Fibroblast of pulmonary artery (primary cell): Measurements from ENCODE around the gene TFDP1.

Experiments
- DNase-seq: peaks from one replicate; pipeline ENCODE4 v3.0.0-alpha.2; 2010; ENCODE audit warnings: low read depth
- H3K4me3 ChIP-seq: replicated peaks from 2 replicates; pipeline ENCODE4 v1.5.1; 2011; ENCODE audit warnings: low read depth, mild to moderate bottlenecking, control low read depth, low read length, moderate library complexity
- TF ChIP-seq, protein P1 (sequence below): IDR thresholded peaks from 2 replicates; pipeline ENCODE4 v1.5.1; 2011; ENCODE audit warnings: mild to moderate bottlenecking, control low read depth, low read length, inconsistent platforms; ENCODE audit errors: missing control alignments

The TFDP1 gene

DNA sequence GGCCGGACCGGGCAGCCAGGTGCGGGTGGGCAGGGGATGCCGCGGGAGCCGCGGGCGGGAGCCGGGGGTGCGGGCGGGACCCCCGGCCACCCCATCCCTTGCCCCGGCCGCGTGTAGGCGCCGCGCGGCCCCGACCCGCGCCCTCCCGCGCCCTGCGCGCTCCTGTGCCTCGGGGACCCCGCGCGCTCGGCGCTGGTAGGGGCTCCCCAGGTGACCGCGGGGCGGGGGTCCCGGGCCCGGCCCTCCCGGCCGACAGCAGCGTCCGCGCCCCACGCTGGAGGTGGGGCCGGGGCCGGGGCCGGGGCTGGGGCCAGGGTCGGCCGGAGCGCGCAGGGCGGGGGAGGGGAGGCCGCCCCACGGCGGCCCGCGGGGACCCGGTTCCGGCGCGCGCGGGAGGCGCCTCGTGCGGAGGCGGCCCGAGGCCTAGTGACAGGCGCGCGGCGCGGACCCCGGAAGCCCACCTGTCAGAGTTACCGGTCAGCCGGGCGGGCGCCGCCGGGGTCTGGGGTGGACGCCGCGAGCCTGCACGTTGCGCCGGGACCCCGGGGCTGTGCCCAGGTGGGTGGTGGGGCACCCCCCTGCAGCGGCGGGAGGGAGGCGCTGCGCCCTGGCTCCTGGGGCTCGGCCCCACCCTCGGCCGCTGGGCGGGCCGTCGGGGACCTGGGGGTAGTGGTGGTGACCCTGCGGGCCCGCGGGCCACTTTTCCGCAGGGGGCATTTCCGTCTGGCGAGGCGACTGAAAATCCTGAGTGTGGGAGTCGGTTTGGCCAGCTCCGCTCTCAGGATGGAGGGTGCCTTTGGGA is 518 bp downstream of the TFDP1 start:
- DNase-seq, result no peak
- TF ChIP-seq, protein P1, sequence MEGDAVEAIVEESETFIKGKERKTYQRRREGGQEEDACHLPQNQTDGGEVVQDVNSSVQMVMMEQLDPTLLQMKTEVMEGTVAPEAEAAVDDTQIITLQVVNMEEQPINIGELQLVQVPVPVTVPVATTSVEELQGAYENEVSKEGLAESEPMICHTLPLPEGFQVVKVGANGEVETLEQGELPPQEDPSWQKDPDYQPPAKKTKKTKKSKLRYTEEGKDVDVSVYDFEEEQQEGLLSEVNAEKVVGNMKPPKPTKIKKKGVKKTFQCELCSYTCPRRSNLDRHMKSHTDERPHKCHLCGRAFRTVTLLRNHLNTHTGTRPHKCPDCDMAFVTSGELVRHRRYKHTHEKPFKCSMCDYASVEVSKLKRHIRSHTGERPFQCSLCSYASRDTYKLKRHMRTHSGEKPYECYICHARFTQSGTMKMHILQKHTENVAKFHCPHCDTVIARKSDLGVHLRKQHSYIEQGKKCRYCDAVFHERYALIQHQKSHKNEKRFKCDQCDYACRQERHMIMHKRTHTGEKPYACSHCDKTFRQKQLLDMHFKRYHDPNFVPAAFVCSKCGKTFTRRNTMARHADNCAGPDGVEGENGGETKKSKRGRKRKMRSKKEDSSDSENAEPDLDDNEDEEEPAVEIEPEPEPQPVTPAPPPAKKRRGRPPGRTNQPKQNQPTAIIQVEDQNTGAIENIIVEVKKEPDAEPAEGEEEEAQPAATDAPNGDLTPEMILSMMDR, result no peak
- peak overlapping the region; percentile 60 for H3K4me3 ChIP-seq

DNA sequence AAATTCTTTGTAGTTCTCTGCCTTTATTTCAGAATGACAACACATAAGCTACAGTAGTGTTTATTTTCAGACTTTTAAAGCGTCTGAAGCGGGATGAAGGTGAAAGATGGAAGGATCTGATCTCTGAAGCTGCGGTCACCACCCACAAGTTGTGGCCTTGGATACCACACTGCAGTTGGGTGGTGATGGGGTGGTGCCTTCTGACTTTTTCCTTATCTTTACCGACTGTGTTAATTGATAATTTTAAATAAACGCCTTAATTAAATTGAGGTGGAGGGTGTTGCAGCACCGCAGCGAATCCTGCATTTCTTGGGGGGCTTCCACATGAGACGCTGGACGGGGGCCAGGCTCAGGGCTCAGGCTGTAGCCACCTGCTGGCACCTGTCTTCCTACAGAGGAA is 1.3 kb downstream of the TFDP1 start:
- TF ChIP-seq, protein P1, result no peak
- no peak for DNase-seq
- H3K4me3 ChIP-seq, result peak overlapping the region; percentile 60

DNA sequence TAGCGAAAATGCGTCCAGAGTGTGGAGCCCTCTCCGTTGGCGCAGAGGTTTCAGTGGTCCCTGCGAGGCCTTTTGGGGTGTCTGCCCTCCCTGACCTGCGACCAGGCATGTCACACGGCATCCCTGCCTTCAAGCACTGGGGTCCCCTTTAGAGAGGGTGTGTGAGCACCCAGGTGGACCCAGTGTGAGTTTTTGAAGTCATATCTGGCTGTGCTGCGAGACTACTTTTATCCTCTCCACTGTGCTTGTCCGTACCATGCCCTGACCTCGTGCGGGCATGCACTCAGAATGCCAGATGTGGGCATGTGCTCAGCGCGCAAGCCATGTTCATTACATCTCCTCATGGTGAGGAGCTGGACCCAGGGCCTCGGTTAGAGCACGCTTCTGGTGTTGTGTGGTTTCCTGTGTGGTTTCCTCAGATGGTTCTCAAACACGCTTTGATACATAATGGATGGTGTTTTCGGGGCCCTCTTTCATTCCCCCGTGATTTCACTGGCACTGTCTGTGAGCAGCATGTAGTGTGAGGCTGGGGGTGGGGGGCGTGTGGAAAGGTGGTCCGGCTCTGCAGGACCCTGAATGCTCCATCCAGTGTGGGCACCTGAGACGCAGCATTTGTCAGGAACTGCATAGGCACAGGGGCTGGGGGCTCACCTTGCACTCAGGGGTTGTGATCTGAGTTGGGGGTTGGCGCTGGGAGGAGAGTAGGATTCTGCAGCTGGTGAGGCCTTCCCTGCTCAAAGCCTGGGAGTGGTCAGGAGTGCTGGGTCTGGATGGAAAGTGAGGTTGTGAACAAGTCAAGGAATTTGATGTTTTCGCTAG is 2.3 kb downstream of the TFDP1 start:
- DNase-seq, result no peak
- H3K4me3 ChIP-seq, result no peak overlapping the region
- TF ChIP-seq, protein P1, result no peak

DNA sequence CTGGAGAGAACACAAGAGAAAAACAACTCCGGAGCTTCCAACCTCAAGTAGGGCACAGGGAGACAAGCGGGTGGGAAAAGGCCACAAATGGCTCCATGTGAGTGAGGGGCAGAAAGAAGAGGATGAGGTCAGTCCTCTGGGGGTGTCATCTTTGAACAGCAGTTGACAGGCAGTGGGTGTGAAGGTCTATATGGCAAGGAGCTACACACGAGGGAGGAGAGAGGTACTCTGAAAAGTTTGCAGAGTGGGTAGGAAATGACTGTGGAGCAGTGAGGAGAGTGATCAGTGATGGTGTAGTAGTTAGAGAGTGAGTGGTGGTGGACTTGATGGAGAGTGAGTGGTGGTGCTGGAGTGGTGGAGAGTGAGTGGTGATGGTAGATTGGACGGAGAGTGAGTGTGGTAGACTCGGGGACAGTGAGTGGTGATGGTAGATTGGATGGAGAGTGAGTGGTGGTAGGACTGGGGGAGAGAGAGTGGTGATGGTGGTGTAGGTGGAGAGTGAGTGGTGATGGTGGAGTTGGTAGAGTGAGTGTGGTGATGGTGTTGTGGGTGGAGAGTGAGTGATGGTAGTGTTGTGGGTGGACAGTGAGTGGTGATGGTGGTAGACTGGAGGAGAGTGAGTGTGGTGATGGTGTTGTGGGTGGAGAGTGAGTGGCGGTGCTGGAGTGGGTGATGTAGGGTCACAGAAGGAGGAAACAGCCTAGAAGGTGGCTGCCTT is 4.0 kb downstream of the TFDP1 start:
- no peak for DNase-seq
- TF ChIP-seq, protein P1, result no peak

DNA sequence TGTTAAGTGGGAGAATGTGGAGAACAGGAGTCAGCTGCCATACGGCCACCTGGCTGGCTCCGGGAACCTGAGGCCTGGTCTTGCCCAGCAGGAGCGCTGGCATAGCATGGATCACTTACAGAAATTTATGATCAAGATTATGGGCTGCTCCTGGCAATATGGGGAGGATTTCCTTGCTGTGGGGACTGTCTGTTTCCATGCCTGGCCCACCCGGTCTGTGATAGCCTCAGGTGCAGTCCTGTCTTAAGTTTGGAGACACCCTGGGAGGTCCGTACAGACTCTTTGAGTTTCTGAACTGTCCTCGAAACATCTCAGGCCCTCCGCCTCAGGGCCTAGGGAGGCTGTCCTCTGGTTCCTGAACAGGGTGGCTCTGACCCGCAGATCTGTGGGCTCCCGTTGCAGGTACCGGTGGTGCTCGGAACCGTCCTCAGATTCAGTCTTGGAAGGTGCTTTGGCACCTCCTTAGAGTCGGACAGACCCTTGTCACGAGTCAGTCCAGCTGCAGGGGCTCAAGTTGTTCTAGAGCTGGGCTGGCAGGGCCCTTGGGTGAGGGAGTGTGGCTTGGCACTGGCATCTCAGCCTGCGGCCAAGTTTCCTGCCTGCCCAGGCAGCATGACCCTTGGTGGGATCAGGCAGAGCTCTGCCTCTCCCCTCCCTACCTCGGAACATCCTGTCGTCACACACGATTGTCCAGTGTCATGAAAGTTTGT is 4.9 kb downstream of the TFDP1 start:
- TF ChIP-seq, protein P1, result no peak
- H3K4me3 ChIP-seq, result no peak overlapping the region
- no peak for DNase-seq

More for the DNA sequence above, 4.0 kb downstream of the TFDP1 start:
- H3K4me3 ChIP-seq, result no peak overlapping the region

DNA sequence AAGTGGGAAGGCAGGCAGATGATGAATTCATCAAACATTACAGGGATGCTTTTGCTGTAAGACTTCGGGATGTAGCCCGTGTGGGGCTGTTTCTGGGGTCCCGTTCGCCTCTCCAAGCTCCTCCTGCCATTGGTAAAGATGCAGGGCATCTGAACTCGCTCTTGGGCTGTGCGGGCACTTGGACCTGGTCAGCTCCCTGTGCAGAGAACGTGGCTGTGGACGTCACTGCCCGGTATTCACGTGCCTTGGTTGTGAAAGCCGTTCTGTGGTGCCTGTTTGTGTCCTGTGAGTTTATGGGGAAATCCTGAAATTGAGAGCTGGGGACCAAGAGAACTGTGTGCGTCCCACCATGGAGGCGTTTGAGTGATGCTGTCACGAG is 5.4 kb downstream of the TFDP1 start:
- H3K4me3 ChIP-seq, result no peak overlapping the region
- TF ChIP-seq, protein P1, result no peak
- DNase-seq, result no peak
